DOHH2 (cell line): ENCODE results near the gene TIMM44.

Experiments
- CTCF ChIP-seq: fragments of 200-600 bp; sonication (generic); IDR thresholded peaks from one replicate; pipeline ENCODE4 v1.5.1; 2014; ENCODE audit warnings: antibody characterized with exemption, mild to moderate bottlenecking, low read depth, low read length; ENCODE audit not compliant: poor library complexity, severe bottlenecking
- EZH2phosphoT487 ChIP-seq: fragments of 200-600 bp; sonication (generic); IDR thresholded peaks from 2 replicates; pipeline ENCODE4 v1.6.1; 2017; ENCODE audit warnings: borderline replicate concordance, mild to moderate bottlenecking, antibody characterized with exemption, low read length, moderate library complexity, mixed read lengths

- TF ChIP-seq CTCF (peak; percentile 94), EZH2phosphoT487 (no peak)
Observed at GRCh38 chr19:7925171-7925851, 18.2 kb downstream of the TIMM44 start.
